GM18502 (cell line): ENCODE data around the gene CACNA1I.

ENCODE experiments used
- ATAC-seq: cut with Tn5 transposase; IDR thresholded peaks from one replicate; pipeline ENCODE4 v1.9.1; 2021; ENCODE audit warnings: mild to moderate bottlenecking; ENCODE audit not compliant: unreplicated experiment, poor library complexity

The CACNA1I gene

DNA sequence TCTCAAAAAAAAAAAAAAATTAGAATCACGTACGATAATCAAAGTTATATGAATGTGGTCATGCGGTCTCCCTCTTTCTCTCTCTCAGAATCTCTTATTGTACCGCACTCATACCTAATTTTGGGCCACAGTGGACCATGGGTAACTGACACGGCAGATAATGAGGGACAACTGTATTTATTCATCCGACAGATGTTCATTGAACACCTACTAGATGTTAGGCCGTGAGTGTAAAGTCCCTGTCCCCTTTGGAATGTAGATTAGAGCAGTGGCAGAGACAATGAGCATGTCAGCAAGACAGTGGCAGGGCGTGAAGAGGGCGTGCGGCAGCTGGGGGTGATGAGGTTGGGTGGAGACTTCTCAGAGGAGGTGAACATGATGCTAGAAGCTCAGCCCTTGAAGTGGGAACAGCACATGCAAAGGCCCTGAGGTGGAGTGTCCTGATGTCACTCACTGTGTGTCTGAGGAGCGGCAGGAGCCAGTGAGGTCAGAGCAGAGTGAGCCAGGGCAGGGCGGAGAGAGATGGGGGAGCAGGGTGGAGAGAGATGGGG, 25.1 kb downstream of the CACNA1I start:
- no peak for ATAC-seq

DNA sequence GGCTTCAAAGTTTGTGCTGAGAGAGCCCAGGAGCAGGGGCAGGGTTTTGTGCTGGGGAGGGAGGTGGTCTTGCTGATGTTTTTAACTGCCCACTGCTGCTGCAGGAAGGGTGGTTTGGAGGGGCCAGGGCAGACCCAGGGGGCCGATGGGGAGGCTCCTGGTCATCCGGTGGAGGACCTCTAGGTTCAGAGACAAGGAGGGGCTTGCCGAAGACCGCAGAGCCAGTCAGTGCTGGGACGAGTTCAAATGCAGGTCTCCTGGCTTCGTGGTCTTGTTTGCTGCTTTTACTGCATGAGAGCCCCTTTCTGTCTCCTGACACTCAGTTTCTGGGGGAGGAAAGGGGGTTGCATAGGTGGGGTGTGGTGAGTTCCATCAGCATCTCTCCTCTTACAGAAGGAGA, 26.0 kb downstream of the CACNA1I start:
- no peak for ATAC-seq

DNA sequence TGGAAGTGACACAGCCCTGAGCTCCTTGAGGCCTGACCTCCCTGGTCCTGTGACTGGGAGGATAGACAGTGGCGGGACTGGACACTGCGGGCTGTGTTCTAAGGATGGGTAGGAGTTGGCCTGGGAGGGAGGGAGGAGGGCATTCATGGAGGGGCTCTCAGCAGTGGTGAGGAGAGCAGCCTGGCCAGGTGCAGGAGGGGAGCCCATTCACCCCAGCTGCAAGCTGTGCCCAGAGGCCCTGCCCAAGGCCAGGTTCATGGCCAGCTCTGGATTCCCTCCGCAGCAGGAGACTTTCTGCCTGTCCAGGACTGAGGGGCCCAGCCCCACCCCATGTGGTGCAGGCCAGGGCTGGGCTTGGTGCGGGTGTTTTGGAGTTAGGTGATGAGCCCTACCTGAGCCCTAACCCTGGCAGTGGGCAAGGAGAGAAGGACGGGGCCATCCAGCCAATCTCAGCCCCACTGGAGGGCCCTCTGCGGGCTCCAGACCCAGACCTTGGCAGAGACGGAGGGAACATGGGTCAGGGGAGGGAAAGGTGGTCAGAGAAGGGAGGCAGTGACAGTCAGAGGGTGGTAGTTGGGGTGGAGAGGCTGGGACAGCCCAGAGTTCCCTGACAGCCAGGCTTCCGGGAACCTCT, 26.8 kb downstream of the CACNA1I start:
- ATAC-seq: no peak

DNA sequence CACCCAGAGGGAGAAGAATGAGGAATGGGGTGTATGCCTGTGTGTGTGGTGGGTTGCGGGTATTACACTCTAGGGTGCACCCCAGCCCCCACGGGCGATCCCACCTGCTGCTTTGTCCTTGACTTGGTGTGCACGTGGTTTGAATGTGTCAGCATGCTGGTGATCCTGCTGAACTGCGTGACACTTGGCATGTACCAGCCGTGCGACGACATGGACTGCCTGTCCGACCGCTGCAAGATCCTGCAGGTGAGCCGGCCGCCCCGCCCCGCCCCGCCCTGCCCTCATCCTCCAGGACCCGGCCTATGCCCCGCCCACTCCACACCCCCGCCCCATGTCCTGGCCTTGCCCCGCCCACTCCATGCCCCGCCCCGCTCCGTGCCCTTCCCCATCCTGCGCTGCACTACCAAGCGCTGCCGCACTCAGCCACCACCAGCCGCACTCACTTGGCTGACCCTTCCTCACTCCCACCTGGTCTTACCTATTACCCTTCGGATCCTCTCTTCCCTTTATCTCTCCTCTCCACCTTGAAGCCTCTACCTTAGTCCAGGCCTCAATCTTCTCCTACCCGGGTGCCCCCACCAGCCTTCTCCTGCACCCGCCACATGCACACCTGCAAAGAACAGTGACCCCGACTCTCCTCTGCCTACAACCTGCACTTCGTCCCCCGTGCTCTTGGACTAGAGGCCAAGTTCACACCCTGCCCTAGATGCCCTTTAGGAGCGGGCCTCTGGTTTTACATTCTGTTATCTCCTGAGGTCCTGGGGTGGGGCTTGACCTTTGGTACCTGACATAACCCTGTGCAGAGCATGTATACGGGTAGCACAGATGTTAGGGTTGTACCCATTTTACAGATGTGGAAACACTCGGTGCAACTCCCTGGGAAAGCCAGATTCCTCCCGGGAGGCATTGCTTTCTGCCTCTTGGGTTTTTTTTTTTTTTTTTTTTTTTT, 27.7 kb downstream of the CACNA1I start:
- no peak for ATAC-seq

DNA sequence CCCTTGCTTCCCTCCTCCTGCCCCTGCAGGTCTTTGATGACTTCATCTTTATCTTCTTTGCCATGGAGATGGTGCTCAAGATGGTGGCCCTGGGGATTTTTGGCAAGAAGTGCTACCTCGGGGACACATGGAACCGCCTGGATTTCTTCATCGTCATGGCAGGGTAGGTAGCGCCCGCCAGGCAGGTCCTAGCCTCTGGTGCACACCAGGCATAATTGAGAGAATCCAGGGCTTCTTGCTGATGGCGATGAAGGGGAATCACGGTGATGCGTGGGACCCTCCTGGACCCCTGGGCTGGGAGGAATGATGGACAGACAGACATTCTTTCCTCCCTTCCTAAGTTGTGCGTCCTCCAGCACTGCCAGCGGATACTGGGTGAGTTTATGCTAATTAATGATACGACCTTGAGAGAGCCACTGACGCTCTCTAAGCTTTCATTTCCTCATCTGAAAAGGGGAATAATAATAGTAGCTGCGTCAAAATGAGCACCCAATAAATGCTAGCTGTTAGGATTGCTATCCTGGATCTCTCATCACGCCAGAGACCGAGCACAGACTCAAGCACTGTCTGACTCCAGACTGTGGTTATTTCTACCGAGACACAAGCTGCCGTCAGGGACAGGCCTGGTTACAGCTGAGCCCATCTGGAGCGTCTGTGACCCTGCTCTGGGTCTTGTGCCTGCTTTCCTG, 30.1 kb downstream of the CACNA1I start:
- ATAC-seq: no peak

DNA sequence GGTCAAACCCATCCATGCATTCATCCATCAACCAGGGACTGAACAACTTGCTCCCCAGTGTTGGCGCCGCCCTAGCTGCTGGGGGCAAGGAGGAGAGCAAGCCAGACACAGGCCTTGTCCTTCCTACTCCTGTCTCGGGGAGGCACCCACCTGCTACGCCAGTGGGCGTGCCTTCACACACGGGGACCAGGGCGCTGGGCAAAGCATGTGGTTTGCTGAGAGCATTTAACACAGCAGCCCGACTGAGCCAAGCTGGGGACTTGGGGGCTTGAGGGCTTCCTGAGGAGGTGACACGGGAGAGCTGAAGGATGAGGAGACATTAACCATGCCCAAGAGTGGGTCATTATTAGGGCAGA, 30.6 kb downstream of the CACNA1I start:
- ATAC-seq: no peak

DNA sequence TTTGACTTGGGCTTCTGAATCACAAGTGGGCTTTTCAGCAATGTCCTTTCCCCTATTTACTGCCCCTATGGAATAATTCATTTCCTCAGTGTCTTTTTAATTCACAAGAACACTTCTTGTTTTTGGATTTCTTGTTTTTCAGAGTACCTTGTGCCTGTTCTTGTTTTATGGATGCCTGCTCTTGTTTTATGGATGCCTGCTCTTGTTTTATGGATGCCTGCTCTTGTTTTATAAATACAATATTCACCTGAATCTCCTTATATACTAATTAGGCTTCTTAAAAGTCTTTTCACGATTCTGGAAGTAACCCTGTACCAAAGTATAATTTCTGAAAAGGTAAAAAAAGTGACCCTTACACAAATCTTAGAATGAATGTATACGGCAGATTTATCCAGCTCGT, 32.8 kb downstream of the CACNA1I start:
- no peak for ATAC-seq

DNA sequence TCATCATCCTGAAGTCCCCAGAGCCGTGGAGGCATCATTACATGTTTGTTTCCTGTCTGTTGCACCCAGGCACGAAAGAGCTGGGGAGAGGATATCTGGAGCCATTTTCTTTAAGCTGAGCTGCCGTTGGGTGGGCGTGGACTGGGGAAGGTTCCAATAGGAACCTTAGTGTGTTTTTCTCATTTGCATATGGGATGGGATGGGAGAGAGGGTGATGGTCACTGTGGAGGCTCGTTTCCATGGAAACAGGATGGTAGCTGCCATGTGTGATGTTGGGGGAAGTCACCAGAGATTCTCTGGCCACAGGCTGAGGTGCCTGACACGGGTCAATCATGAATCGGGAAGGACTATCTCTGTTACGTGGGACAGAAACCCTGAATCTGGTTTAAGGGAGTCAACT, 39.7 kb downstream of the CACNA1I start:
- no peak for ATAC-seq

DNA sequence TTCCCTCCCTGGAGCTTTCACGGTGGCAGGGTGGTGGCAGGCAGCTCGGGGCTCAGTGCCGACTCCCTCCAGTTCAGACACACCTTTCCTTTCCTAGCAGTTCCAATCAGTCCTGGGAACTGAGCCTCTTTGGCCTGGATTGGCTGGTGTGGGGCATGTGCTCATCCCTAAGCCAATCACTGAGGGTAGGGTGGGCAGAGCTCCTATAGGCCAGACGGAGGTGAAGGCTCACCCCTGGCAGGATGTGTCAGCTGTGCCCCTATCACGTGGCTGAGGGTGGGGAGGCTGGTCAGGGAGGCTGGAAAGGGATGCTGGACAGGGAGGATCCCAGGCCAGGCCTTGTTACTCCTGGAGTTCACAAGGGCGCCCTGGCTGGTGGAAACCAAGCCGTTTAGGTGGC, 40.2 kb downstream of the CACNA1I start:
- ATAC-seq: no peak

DNA sequence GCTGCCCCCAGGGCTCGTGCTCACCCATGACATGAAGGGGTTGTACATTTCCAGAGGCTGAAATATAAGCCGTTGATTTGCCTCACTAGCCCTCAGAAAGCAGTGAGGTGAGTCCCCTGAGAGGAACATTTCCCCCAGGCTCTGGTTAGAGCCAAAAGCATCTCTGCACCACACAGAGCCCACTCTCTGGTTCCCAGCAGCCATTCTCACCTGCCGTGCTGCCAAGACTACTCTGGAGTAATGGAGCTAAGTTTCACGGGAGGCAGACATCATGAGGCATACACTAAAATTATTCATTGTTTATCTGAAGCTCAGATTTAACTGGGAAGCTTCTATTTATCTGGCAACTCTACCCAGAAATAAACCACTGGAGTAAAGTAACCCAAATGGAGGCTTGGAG, 40.8 kb downstream of the CACNA1I start:
- ATAC-seq: no peak

DNA sequence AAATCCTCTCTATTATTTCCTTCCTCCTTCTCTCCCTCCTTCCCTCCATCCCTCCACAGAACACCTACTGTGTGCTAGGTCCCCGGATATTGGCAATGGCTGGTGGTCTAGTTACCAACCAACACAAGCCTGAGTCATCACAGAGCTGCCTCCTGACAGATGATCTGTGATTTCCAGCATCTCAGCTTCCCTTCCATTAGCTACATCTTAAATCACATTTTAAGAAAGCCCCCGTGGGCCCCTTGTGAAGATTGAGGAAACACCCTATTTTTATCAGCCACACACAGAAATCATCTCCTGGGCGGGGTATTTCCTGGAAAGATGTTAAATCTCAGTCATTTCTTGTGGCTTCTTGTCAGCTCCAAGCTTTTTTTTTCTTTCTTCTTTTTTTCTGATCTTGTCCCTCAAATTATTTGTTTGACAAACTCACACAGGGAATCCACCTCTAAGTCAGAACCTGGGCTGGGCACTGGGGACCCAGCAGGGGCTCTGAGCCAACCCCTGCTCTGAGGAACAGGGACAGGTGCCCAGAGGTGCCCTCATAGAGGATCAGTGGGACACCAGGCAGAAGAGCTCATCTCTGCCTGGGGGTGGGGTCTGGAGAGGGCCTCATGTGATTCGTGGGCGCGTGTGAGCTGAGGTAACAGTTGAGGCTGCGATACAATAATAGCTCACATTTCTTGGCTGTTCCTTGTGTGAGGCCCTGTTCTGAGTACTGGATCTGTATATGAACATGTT, 42.4 kb downstream of the CACNA1I start:
- no peak for ATAC-seq

DNA sequence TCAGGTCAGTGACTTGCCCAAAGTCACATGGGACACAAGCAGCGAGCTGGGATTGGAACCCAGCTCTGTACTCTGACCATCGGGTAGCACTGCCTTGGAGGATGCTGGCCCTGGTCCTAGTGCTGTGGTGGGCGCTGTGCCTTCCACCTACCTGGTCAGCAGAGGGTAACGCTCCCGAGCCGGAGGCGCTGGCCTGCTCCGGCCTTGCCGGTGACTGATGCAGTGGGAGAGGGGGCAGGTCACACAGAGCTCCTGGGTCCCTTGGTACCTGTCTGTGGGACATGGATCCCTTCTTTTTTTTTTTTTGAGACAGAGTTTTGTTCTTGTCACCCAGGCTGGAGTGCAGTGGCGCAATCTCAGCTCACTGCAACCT, 43.0 kb downstream of the CACNA1I start:
- ATAC-seq: no peak

DNA sequence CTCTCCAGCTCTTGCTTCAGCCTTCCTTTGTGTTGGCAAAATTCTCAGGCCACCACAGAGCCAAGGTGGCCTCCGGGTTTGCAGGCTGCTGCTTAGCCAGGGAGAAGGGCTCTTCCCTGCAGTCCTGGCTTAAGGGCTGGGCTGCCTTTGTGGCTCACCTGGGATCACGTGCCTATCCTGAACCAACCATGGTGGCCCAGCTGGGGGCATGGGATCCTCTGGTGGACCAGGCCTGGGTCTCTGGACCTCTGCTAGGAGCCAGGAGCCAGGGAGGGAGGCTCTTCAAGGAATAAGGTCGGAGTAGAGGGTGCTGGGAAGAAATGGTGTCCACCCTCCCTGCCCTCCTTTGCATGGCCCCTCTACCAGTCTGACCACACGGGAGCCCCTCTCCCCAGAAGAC, 43.9 kb downstream of the CACNA1I start:
- no peak for ATAC-seq

DNA sequence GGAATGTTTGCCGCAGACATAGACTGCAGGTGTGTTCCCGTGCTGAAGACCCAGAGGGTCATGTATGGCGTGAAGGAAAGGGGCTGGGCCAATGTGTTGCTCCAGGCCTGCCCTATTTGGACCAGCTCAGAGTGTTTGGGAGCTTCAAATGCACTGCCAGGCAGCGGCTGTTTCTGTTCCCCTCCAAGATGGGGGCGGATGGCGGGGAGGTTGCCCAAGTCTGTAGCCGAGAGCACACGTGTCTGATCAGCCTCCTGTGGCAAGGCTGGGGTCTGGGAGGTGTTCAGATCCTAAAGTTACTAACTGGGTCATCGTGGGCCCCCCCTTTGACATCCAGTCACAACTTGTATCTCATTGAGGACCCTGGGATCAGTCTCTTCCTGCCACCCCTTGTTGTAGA, 45.5 kb downstream of the CACNA1I start:
- no peak for ATAC-seq

DNA sequence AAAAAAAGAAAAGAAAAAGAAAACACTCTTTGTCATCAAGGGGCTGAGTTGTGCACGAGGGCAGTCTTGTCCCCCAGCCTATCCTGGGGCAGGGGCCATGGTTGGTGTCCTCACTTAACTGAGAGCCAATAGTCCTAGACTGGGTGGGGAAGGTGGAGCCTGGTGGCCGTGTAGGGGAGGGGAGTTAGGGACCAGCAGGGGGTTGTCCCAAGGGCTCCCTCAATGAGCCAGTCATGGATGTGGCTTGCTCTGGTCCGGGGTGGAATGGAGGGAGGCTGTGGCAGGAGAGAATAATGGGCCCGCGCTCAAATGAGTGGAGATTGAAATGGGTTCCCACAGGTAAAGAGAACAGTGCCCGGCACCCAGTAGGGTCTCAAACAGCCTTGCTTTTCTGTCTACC, 46.2 kb downstream of the CACNA1I start:
- ATAC-seq: no peak

DNA sequence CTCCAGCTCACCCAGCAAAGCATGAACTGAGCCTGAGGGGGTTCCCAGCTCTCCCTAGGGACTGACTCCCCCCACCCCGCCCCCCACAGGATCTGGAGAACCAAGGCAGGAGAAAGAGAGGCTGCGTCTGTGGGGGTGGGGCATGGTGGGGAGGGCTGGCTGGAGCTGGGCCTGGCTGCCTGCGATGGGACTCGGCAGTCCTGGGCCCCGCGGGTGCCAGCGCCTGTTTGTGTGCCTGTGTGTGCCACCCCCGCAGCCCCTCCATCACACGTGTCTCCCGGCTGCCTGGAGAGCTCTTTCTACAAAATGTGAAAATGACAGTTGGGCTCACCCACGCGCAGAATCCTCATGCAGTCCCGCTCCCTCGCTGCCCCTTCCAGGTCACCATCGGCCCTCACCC, 46.8 kb downstream of the CACNA1I start:
- ATAC-seq: no peak

DNA sequence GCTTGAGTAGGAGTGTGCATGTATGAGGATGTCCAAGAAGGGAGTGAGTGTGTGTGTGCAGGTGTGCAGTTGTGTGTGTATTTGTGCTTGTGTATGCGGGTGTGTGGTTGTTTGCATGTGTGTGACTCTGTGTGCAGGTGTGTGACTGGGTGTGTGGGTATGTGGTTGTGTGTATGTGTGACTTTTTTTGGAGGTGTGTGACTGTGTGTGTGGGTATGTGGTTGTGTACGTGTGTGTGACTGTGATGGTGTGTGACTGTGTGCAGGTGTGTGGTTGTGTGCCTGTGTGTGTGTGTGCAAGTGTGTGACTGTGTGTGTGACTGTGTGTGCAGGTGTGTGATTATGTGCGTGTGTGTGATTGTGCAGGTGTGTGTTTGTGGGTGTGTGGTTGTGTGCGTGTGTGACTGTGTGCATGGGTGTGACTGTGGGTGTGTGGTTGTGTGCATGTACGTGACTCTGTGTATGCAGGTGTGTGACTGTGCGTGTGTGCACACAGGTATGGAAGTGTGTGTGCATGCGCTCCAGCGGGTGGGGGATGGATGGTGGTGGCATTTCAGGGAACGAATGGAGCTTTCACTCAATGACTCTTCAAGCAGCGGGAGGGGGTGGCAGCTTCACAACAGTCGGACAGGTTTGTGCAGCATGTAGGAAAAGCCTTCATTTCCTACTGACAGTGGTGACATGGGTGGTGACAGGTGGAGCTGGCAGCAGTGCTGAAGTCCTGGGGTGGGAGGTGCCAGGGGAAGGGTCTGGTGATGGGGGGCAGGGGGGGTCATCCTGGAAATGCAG, 47.6 kb downstream of the CACNA1I start:
- ATAC-seq: no peak

DNA sequence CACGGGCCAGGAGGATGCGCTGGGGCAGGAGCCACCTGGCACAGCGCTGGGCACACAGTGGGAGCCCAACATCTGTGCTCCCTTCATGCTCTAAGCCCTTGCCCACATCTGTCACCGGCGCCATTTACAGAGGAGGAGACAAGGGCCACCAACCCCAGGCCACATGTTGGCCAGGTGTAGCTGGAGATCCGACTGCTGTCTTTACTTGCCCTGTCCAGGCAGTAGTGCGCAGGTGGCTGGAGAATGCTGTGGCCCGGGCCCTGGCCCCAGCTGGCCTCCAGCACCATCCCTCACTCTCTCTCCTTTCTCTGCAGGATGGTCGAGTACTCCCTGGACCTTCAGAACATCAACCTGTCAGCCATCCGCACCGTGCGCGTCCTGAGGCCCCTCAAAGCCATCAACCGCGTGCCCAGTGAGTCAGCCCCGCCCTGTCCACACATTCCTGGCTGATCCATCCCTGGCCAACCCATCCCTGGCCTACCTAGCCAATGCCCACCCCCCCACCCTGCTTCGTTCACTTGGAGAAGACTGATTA, 48.5 kb downstream of the CACNA1I start:
- ATAC-seq: no peak

DNA sequence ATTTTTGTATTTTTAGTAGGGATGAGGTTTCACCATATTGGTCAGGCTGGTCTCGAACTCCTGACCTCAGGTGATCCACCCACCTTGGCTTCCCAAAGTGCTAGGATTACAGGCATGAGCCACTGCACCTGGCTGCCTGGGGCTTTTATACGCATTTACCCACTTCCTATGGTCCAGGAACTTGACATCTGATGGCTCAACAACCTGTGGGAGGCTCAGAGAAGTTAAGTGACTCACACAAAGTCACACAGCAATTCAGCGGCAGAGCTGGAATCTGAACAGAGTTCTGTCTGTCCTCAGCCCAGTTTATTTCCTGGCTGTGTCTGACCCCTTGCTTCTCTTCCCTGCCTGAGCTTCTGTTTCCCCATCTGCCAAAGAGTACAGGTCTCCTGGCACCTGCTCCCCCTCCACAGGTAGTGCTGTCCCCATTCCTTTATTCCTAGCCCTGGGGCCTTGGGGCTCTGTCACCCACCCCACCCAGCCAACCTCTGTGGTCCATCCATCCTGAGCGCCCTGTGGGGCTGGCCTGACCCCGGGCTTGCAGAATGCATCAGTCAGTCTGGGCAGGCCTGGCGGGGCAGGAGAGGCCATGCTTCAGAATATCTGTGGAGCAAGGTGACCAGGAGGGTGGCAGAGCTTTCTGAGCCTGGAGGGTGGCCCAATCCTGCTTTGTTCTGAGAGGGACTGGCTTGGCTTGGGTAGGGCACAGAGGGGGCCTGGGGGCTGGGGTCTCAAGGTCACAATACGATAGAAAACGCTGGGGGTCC, 50.6 kb downstream of the CACNA1I start:
- no peak for ATAC-seq
